ENCODE data around the gene ANAPC10.

Gene ANAPC10

GRCh38 chr4:145076469-145076855 is 21.5 kb downstream of the ANAPC10 start:
- no peak for TF ChIP-seq CTCF (IDR thresholded peaks at IDR 0.05; ENCODE audit: extremely low read depth, insufficient read depth, missing control alignments)
- no peak for DNase-seq (ENCODE audit: low spot score)
- in situ Hi-C loops (cut with MboI; ENCODE audit: low pct_unique_long_range_greater_than_20kb, low sequenced_read_pairs, unreplicated experiment) = no loop called here

DNA sequence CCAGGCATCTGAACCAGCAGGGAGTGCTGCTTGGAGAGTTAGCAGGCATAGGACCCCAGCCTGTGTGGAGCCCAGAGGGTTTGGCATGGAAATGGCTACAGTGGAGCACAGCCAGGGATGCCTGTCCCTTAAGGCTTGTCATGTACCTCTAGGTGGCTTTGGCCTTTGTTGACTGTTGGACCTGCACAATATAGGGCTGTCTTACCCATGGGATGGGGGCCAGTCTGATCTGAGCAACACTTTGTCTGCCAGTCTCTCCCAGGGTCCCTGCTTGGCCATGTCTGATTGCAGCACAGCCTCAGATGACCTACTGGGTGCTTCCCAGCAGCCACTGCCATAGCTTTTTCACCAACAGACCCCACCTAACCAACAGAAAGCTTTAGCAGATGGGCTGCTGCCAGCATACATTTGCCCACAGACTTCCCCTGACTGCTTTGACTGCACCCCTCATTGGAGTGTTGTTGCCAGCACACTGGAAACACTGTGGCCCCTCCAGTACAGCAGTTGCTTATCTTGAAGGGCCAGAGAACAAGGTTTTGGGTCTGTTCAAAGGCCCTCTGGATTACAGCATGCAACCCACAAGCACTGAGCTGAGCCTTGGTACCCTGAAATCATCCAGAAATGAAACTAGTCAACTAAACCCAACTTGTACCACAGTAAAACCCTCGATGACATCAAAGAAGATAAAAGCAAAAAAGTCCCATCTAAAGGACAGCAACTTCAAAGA is 22.1 kb downstream of the ANAPC10 start:
- in situ Hi-C loops (cut with MboI; ENCODE audit: low pct_unique_long_range_greater_than_20kb, low sequenced_read_pairs, unreplicated experiment) = no loop called here

GRCh38 chr4:145071560-145071959 is 26.4 kb downstream of the ANAPC10 start:
- in situ Hi-C loops (cut with MboI; ENCODE audit: low pct_unique_long_range_greater_than_20kb, low sequenced_read_pairs, unreplicated experiment) = loop anchor here (25.0 kb wide), 2 partner anchors 284 to 459 kb away; no protein-coding TSS in a partner anchor
- no peak for DNase-seq (ENCODE audit: low spot score)
- TF ChIP-seq CTCF (IDR thresholded peaks at IDR 0.05; ENCODE audit: extremely low read depth, insufficient read depth, missing control alignments) = no peak

More for the DNA sequence above, 22.1 kb downstream of the ANAPC10 start:
- DNase-seq (ENCODE audit: low spot score) = no peak
- TF ChIP-seq CTCF (IDR thresholded peaks at IDR 0.05; ENCODE audit: extremely low read depth, insufficient read depth, missing control alignments) = no peak

- in situ Hi-C loops (cut with MboI; ENCODE audit: low pct_unique_long_range_greater_than_20kb, low sequenced_read_pairs, unreplicated experiment) = loop anchor here (10.0 to 25.0 kb wide), 3 partner anchors 282 to 895 kb away; no protein-coding TSS in a partner anchor
- DNase-seq (ENCODE audit: low spot score) = no peak
- no peak for TF ChIP-seq CTCF (IDR thresholded peaks at IDR 0.05; ENCODE audit: extremely low read depth, insufficient read depth, missing control alignments)
These were observed 28.6 kb downstream of the ANAPC10 start for GRCh38 chr4:145069361-145069760.

GRCh38 chr4:145066063-145066501 is 31.9 kb downstream of the ANAPC10 start:
- no peak for TF ChIP-seq CTCF (IDR thresholded peaks at IDR 0.05; ENCODE audit: extremely low read depth, insufficient read depth, missing control alignments)
- in situ Hi-C loops (cut with MboI; ENCODE audit: low pct_unique_long_range_greater_than_20kb, low sequenced_read_pairs, unreplicated experiment) = loop anchor here (10.0 to 25.0 kb wide), 3 partner anchors 279 to 891 kb away; no protein-coding TSS in a partner anchor
- no peak for DNase-seq (ENCODE audit: low spot score)

DNA sequence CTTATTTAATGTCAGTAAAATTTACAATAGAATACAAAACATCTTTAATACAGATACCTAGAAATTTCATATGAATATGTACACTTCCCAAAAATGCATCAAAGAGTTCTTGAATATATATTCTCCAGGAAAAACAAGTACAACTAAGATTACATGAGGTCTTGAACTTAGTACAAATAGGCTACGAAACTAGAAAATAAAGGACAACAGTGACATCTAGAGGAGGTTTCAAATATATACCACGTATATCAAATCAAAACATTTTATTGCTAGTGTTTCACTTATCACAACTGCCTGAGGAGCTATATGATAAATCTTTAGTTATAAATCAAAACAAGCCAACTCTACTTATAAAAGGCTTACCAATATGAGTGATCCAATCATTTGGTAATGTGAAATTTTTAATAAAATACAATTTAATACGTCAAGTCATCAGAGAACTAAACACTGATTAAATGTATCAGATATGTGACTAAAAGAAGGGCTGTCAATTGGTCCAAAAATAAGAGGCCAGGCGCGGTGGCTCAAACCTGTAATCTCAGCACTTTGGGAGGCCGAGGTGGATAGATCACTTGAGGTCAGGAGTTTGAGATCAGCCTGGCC is 36.6 kb downstream of the ANAPC10 start:
- peak; percentile 30 for TF ChIP-seq CTCF (IDR thresholded peaks at IDR 0.05; ENCODE audit: extremely low read depth, insufficient read depth, missing control alignments)
- in situ Hi-C loops (cut with MboI; ENCODE audit: low pct_unique_long_range_greater_than_20kb, low sequenced_read_pairs, unreplicated experiment) = loop anchor here (10.0 to 25.0 kb wide), 3 partner anchors 274 to 887 kb away; no protein-coding TSS in a partner anchor
- peak; percentile 19 for DNase-seq (ENCODE audit: low spot score)

Data from GM13977 (cell line).